GM21515 (cell line): ENCODE results near the gene RAD1.
"Not testable (repeated sequence)": the region's sequence is repeated elsewhere in the genome, so short reads cannot be mapped to it uniquely, and the experiment has no call there.

ENCODE experiments used
- ATAC-seq: cut with Tn5 transposase; IDR thresholded peaks from one replicate; pipeline ENCODE4 v1.9.1; 2021; ENCODE audit not compliant: unreplicated experiment

Gene RAD1, protein sequence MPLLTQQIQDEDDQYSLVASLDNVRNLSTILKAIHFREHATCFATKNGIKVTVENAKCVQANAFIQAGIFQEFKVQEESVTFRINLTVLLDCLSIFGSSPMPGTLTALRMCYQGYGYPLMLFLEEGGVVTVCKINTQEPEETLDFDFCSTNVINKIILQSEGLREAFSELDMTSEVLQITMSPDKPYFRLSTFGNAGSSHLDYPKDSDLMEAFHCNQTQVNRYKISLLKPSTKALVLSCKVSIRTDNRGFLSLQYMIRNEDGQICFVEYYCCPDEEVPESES

GRCh38 chr5:34915139-34915855, at the start of gene RAD1, which contains the start of gene BRIX1:
RAD1 (minus strand) TSS chr5:34915504; CDS start chr5:34914892, 612 bp downstream.
BRIX1 (plus strand) TSS chr5:34915711; CDS start chr5:34915739, 28 bp downstream.
- ATAC-seq = peak; percentile 98

- ATAC-seq = peak; percentile 96
Measured at GRCh38 chr5:34959323-34959722, 44.0 kb upstream of the RAD1 start.

GRCh38 chr5:34957857-34958690, 42.8 kb upstream of the RAD1 start:
- ATAC-seq = peak; percentile 41

DNA sequence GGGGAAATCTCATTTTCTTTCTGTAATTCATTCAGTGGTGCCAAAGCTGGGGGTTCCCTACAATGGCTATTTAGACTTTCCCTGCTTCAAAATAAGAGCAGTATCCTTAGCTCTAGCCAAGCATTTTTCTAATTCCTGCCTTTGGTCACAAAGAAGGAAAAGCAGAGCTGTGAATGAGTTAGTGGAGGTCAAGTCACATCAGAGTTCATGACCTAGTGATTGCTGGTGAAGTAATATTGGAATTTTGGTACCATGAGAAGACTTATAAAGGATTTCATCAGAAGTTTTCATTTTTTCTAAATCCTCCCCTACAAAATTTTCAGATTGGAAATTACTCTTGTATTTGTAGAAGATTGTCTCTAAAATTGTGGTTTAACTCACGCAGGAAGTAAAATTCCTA, 42.0 kb upstream of the RAD1 start:
- ATAC-seq = no peak

- no peak for ATAC-seq
Measured at GRCh38 chr5:34944460-34945047, 29.2 kb upstream of the RAD1 start.

GRCh38 chr5:34944044-34944443, 28.7 kb upstream of the RAD1 start:
- no peak for ATAC-seq

- ATAC-seq = no peak
Measured at GRCh38 chr5:34941936-34942335, 26.6 kb upstream of the RAD1 start.

- ATAC-seq = no peak
Measured at GRCh38 chr5:34932947-34933346, 17.6 kb upstream of the RAD1 start.

DNA sequence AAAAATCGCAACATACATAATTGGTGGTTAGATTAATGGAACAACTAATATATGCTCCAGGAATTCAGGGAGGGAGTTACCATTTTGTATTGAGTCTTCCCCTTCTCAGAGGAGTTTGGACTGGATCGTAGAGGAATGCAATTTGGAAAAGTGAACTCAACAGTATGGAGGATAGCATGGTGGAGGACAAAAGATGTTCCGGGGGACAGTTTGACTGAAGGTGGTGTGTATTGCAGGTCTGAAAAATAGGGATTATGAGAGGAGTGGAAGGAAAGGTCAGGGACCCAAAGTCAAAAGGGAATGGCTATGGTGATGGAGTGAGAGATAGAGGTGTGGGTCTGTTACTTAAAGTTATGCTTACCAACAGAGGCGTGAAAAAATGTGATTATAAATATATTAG, 15.6 kb upstream of the RAD1 start:
- no peak for ATAC-seq

DNA sequence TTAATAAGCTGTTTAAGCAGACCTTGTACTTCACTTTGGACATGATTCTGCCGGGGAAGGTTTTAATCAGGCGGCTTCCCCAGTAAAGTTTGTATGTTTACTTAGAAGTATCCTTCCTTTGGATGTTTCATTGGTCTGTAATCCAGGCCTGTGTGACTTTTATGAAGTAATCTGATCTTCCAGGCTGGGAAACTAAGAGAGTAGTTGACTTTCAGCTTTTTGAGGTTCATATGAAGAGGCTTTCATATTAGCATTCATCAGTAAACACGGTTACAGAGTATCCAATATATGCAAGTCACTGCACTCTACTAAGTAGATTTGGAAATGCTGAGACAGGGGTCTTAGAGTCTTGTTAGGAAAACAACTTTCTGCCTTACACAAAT, 15.1 kb upstream of the RAD1 start:
- no peak for ATAC-seq

DNA sequence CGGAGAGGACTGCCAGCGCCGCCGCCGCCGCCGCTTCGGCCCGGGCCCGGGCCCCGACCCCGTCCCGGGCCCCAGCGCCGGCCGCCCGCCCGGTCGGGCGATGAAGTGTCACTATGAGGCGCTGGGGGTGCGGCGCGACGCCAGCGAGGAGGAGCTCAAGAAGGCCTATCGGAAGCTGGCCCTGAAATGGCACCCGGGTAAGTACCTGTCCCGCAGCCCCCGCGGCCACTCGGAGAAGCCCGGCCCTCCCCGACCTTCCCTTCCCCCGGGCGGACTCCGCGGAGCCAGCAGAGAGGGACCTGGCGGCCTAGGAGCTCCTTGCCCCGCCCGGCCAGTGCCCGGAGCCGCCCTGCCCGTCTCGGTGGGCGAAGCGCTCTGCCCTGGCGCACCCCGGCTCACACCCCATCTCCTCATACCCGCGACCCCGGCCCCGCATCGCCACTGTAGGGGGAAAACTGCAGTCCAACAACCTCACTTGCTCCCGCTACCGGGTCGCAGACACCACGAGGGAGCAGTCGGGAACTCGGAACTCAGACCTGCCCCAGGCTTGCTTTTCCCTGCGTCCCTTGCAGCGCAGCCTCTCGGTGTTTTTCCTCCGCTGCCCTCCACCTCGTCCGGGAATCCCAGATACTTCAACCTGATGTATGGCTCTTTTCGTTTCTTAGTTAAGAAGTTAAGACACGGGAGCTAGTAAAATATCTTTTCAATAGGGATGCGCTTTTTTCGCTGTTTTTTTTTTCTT, 14.6 kb upstream of the RAD1 start:
- ATAC-seq = peak; percentile 72

DNA sequence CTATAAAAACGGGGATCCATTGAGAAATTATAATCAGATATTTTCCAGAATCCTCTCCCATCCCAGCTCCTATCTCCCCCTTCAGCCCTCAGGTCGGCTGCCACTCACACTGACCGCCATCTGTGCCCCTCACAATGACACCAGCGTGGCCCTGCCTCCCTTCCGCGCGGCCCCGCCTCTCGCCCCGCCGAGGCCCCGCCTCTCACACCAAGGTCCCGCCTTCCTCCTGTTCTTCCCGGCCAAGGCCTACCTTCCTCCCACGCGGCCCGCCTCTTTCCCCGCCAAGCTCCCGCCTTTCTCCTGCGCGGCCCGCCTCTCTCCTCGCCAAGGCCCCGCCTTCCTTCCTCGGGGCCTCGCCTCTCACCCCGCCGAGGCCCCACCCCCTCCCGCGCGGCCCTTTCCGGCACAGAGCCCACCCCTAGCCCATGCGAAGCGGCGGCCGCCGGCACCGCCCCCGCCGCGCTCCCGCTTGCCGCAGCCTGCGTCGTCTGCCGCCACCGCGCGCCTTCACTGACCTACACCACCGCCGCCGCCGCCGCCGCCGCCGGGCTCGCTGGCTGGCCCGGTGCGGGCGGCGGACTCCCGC, 13.9 kb upstream of the RAD1 start, which contains the start of gene DNAJC21:
Gene DNAJC21 (plus strand): TSS at position 426 of the 586 bp plus-strand sequence. CDS start 261 bp downstream, outside the sequence.
- peak; percentile 89 for ATAC-seq

DNA sequence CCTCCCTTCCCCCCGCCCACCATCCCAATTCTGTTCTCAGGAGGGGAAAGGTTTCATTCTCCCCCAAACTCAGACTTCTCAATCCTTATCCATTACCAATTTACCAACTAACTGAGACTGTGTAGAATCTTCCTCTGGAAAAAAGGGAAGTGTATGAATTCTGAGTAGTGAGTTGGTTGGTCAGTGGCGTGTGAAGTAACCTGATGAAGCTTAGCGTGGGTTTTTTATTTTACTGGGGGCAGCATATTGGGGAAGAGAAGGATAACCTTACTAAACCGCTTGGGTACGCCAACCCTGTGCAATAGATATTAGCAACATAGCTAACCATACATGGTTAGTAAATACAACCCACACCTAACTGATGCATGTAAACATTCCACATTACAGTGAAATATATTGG, 13.0 kb upstream of the RAD1 start:
- ATAC-seq = no peak

GRCh38 chr5:34927785-34928184, 12.5 kb upstream of the RAD1 start:
- ATAC-seq = no peak

DNA sequence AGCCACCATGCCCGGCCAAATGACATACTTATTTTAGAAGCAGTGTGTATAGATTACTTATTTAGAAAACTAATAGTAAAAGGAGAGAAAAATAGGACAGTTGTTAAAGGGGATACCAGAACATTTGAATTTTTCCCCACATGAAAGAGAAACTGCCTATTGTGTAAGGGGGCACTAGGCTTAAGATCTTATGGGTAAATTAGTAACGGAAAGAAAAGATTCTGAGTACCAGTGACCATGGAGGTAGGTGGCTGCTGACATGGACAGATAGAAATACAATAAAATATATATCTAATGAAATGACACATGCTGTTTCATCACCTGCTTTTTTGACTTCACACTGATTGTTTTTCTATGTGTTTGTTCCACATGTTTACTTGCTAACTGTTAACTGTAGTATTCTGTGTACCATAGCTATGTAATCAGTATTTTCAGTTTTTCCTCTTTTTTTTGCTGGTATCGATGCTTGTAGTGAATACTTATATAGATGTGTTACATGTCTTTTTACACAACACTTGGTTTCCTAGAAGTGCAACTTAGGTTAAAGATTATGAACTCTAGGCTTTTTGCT, 11.1 kb upstream of the RAD1 start:
- no peak for ATAC-seq

DNA sequence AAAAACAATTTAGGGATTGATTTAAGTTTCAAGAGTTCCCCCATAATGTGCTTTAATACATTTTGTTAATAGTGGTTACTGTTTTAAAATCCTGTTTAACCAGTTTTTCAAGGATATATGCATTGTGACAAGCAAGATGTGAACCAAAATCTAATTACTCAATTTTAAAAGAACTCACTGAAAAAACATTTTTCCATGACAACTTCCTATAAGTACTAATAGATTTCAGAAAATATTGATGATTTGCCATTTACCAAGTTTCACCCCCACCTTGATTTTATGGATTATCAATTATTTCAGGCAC, 9.1 kb upstream of the RAD1 start:
- ATAC-seq = no peak

DNA sequence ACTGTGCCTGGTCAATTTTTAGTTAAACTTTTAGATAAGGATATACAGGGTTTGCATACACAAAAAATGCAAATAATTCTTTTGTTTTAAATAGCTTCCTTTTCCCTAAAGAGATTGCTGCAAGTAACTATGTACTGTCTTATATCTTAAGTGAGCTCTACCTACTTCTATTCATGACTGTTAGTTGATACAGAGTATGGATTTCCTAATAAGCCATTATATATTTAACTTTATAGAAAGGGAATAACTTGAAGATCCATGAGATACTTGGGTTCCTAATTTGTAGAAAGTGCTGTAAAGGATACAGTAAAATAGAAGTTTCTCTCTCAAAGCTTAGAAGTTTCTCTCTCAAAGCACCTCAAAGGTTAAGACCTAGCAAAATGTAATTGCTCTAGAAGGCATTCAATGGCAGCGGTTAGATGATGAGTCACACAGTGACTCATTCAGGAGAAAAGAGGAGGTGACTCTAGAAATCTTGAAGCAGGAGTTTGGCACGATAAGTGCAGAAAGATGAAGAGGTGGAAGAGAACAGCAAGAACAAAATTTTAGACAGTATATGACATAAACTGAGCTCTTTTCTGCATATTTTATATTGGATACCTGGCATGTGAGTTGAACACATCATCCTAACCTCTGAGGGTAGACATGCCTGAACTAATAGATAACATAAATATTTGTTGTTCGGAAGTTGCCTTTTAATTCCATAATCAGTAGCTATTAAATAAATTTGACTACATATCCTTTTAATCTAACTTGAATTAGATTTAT, 8.6 kb upstream of the RAD1 start:
- no peak for ATAC-seq

DNA sequence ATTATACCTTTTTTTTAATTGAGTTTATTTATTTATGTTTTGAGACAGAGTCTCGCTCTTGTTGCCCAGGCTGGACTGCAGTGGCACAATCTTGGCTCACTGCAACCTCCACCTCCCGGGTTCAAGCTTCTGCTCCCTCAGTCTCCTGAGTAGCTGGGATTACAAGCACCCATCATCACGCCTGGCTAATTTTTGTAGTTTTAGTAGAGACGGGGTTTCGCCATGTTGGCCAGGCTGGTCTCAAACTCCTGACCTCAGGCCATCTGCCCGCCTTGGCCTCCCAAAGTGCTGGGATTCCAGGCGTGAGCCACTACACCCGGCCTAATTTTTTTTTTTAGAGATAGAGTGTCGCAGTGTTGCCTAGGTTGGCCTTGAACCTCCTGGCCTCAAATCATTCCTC, 8.0 kb upstream of the RAD1 start:
- not testable (repeated sequence) for ATAC-seq

DNA sequence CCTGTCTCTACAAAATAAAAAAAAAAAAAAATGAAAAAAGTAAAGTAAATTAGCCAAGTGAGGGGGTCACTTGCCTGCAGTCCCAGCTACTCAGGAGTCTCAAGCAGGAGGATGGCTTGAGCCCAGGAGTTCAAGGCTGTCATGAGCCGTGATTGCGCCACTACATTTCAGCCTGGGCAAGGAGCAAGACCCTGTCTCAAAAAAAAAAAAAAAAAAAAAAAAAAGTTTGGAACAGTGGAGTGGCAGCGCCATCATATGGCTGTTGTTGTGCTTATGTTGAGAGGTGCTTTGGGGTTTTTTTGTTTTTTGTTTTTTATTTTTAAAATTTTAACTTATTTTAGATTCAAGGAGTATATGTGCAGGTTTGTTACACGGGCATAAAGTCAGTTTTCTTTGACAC, 3.8 kb upstream of the RAD1 start:
- no peak for ATAC-seq
